WI38 (cell line): Measurements from ENCODE around the gene ANGPT4.

ENCODE experiments used
- H3K4me3 ChIP-seq: 2 replicates; pipeline ENCODE4 v1.5.1; 2011; ENCODE audit warnings: low read depth, mild to moderate bottlenecking, control low read depth, low read length
- TF ChIP-seq, protein P1 (sequence below): IDR thresholded peaks from 2 replicates; pipeline ENCODE4 v1.5.1; 2012; ENCODE audit warnings: low read depth, mild to moderate bottlenecking, control low read depth, low read length

The ANGPT4 gene, protein sequence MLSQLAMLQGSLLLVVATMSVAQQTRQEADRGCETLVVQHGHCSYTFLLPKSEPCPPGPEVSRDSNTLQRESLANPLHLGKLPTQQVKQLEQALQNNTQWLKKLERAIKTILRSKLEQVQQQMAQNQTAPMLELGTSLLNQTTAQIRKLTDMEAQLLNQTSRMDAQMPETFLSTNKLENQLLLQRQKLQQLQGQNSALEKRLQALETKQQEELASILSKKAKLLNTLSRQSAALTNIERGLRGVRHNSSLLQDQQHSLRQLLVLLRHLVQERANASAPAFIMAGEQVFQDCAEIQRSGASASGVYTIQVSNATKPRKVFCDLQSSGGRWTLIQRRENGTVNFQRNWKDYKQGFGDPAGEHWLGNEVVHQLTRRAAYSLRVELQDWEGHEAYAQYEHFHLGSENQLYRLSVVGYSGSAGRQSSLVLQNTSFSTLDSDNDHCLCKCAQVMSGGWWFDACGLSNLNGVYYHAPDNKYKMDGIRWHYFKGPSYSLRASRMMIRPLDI

DNA sequence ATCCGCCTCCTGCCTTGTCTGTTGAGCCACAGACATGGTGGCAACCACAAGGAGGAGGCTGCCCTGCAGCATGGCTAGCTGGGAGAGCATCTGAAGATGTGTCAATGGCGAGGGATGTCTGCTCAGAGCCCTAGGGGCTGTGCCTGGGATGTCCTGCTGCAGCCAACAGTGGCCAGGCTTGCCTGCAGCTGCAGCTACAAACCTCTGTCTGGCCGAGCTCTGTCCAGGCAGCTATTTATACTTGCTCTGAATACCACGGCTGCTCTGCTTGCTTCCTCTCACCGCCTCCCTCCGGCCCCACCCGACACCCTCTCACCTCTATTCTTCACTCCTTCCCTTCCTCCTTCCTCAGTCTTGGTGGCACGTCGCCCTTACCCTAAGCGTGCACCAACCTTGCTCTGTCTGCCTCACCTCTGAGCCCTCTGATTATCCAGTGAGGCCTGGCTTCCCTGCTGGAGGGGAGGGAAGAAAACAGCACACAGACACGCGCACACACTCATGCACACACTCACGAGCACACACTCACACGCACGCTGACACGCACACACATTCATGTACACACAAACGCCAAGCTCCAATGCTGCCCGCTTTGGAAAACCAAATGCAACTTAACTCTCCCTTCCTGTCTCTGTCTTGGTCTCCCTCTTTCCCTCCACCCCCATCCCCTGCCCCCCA lies at the start of gene ANGPT4:
TSS of gene ANGPT4 (minus strand) at position 210 of the 675 bp plus-strand sequence. CDS start at position 90, 120 bp downstream.
- H3K4me3 ChIP-seq = no peak within 1 kb of the TSS
- TF ChIP-seq, protein P1, sequence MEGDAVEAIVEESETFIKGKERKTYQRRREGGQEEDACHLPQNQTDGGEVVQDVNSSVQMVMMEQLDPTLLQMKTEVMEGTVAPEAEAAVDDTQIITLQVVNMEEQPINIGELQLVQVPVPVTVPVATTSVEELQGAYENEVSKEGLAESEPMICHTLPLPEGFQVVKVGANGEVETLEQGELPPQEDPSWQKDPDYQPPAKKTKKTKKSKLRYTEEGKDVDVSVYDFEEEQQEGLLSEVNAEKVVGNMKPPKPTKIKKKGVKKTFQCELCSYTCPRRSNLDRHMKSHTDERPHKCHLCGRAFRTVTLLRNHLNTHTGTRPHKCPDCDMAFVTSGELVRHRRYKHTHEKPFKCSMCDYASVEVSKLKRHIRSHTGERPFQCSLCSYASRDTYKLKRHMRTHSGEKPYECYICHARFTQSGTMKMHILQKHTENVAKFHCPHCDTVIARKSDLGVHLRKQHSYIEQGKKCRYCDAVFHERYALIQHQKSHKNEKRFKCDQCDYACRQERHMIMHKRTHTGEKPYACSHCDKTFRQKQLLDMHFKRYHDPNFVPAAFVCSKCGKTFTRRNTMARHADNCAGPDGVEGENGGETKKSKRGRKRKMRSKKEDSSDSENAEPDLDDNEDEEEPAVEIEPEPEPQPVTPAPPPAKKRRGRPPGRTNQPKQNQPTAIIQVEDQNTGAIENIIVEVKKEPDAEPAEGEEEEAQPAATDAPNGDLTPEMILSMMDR = no peak

DNA sequence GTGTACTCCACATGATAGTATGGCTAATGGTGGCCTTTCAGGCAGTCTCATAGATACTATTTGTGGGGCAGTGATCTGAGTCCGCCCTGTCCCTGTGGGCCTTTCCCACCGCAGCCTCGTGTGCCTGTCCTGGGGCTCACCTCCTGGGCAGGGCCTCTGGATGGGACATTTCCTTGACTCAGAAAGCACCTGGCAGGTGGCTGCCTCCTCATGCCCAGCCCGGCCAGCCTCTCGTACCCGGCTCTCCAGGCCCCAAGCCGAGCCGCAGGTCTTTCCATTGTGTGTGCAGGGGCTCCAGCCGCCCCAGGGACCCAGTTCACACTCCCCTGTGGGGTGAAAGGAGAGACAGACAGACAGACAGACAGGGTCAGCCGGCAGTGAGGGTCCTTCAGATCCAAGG lies 47.7 kb upstream of the ANGPT4 start:
- H3K4me3 ChIP-seq = no peak overlapping the region

DNA sequence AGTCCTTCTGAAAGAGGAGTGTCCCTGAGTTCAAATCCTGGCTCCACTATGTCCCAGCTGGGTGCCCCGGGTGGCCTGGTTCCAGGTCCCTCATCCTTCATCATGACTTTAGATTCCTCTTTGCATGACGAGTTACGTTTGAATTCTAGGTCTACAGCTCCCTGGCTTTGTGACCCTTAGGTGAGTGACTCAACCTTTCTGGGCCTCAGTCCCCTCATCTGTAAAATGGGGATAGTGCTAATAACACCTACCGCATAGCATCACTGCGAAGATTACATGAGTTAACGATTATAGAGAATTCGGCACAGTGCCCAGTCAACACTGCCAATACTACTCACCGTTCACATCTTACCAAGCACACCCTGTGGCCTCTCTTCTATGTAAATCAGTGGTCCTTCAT lies 46.5 kb upstream of the ANGPT4 start:
- no peak overlapping the region for H3K4me3 ChIP-seq
- TF ChIP-seq, protein P1 = no peak

More for the DNA sequence above, 47.7 kb upstream of the ANGPT4 start:
- TF ChIP-seq, protein P1 = no peak

DNA sequence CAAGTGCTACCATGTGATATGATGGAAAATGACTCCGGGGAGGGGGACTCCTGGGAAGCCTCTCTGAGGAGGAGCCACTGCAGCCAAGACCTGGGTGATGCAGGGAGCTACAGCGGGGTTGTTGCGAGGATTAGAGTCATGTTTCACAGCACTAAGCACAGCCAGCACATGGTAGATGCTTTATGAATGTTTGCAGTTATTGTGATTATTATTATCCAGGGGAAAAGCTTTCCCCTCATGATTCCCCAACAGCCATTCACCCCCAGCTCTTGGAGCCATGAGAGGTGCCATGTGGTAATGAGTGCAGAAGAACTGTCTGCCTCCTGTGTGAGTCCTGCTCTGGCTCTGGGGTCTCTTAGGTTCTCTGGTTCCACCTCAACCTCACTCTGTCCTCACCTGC lies 46.1 kb upstream of the ANGPT4 start:
- TF ChIP-seq, protein P1 = no peak
- H3K4me3 ChIP-seq = no peak overlapping the region

DNA sequence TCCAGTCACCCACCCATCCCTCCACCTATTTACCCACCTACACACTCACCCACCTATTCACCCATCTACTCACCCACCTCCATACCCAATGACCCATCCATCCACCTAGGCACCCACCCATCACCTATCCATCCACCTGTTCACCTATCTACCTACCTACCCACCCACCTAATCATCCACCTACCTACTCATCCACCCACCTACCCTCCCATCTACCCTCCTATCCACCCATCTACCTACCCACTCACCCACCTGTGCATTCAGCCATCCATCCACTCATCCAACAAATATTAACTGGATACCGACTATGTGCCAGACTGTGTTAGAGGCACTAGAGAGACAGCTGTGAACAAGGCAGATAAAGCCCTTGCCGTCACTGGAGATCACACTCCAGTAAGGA lies 45.6 kb upstream of the ANGPT4 start:
- TF ChIP-seq, protein P1 = no peak

DNA sequence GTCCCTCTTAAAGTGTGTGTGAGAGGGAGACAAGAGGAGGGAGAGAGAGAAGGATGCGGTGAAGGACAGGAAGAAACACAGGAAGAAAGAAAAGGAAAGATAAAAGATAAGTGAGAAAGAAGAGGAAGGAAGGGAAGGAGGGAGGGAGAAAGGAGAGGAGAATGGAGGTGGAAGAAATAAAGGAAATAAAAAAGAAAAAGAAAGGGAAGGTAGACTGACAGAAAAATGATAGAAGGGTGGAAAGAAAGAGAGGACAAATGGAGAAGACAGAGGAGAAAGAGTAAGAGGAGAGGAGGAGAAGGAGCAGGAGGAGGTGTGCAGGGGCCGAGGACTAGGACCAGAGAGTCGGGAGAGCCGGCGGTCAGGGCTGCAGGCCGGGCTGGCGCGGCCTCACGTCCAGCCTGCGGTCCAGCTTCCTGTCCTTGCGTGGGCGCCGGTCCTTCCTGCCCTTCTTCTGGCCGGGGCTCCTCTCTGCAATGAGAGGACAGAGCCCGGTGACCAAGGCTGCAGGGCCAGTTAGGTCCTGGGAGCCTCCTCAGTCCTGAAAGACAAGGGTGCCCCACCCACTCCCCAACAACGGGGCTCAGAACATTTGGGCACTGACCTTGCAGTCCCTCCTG lies 44.0 kb upstream of the ANGPT4 start:
- no peak overlapping the region for H3K4me3 ChIP-seq
- TF ChIP-seq, protein P1 = no peak

More for the DNA sequence above, 45.6 kb upstream of the ANGPT4 start:
- H3K4me3 ChIP-seq = no peak overlapping the region
